Activated naive CD8-positive, alpha-beta T cell treated with anti-CD3 and anti-CD28 coated beads for 36 hours (primary cell): ENCODE data around the gene ADGRD2. TPM values are rescaled to one million over a fixed set of nuclear protein-coding genes. Genes with fewer than 3 reads are reported as not detected.
"Not testable (repeated sequence)": the region's sequence is repeated elsewhere in the genome, so short reads cannot be mapped to it uniquely, and the experiment has no call there.

Experiments
- DNase-seq: peaks from one replicate; pipeline ENCODE4 v3.0.0; 2021
- H3K27ac Mint-ChIP-seq: one replicate; pipeline ENCODE4 v1.8.0; 2022; ENCODE audit warnings: mild to moderate bottlenecking, moderate library complexity, mixed read lengths
- H3K27me3 Mint-ChIP-seq: one replicate; pipeline ENCODE4 v1.8.0; 2022; ENCODE audit warnings: mild to moderate bottlenecking, mixed read lengths
- H3K36me3 Mint-ChIP-seq: one replicate; pipeline ENCODE4 v1.8.0; 2021; ENCODE audit warnings: mild to moderate bottlenecking, mixed read lengths
- H3K4me1 Mint-ChIP-seq: one replicate; pipeline ENCODE4 v1.8.0; 2021; ENCODE audit warnings: mixed read lengths
- H3K4me3 Mint-ChIP-seq: one replicate; pipeline ENCODE4 v1.8.0; 2022; ENCODE audit warnings: mild to moderate bottlenecking, moderate library complexity, mixed read lengths
- H3K9me3 Mint-ChIP-seq: one replicate; pipeline ENCODE4 v1.8.0; 2022; ENCODE audit warnings: mixed read lengths
- total RNA-seq, 2 experiments: library from RNA; stranded (reverse); gene quantifications; one replicate each; pipeline ENCODE4 v1.2.3, GENCODE V29; 2021

The ADGRD2 gene
- total RNA-seq, 2 experiments from 2014 or later: not detected

GRCh38 chr9:124423591-124423990, 26.7 kb upstream of the ADGRD2 start:
- Mint-ChIP-seq H3K36me3 (no peaks in the 10 kb centered on the region), H3K27me3 (no peaks in the 10 kb centered on the region), H3K9me3 (no peaks in the 10 kb centered on the region), H3K4me3 (no peak overlapping the region), H3K27ac (no peak overlapping the region), H3K4me1 (peaks cover 1% of the 10 kb centered on the region)
- DNase-seq: no peak

GRCh38 chr9:124425733-124426132, 24.5 kb upstream of the ADGRD2 start:
- not testable (repeated sequence) for H3K27ac Mint-ChIP-seq, DNase-seq, H3K4me1 Mint-ChIP-seq, H3K27me3 Mint-ChIP-seq, H3K36me3 Mint-ChIP-seq, H3K4me3 Mint-ChIP-seq, H3K9me3 Mint-ChIP-seq

GRCh38 chr9:124426361-124426760, 23.9 kb upstream of the ADGRD2 start:
- Mint-ChIP-seq H3K27ac (no peak overlapping the region), H3K9me3 (no peaks in the 10 kb centered on the region), H3K36me3 (no peaks in the 10 kb centered on the region), H3K4me1 (no peaks in the 10 kb centered on the region), H3K27me3 (no peaks in the 10 kb centered on the region), H3K4me3 (no peak overlapping the region)
- no peak for DNase-seq

GRCh38 chr9:124427281-124427680, 23.0 kb upstream of the ADGRD2 start:
- Mint-ChIP-seq H3K4me1 (no peaks in the 10 kb centered on the region), H3K27ac (no peak overlapping the region), H3K4me3 (no peak overlapping the region), H3K27me3 (no peaks in the 10 kb centered on the region), H3K36me3 (no peaks in the 10 kb centered on the region), H3K9me3 (no peaks in the 10 kb centered on the region)
- no peak for DNase-seq

GRCh38 chr9:124428751-124429529, 21.3 kb upstream of the ADGRD2 start:
- H3K27me3 Mint-ChIP-seq: no peaks in the 10 kb centered on the region
- no peak for DNase-seq
- H3K9me3 Mint-ChIP-seq: no peaks in the 10 kb centered on the region
- H3K4me1 Mint-ChIP-seq: no peaks in the 10 kb centered on the region
- no peak overlapping the region for H3K4me3 Mint-ChIP-seq
- no peak overlapping the region for H3K27ac Mint-ChIP-seq
- H3K36me3 Mint-ChIP-seq: no peaks in the 10 kb centered on the region

GRCh38 chr9:124429530-124429867, 20.8 kb upstream of the ADGRD2 start:
- no peaks in the 10 kb centered on the region for H3K9me3 Mint-ChIP-seq
- no peaks in the 10 kb centered on the region for H3K36me3 Mint-ChIP-seq
- DNase-seq: no peak
- no peak overlapping the region for H3K4me3 Mint-ChIP-seq
- H3K4me1 Mint-ChIP-seq: no peaks in the 10 kb centered on the region
- H3K27ac Mint-ChIP-seq: no peak overlapping the region
- peaks cover 3% of the 10 kb centered on the region for H3K27me3 Mint-ChIP-seq

- Mint-ChIP-seq H3K36me3 (no peaks in the 10 kb centered on the region), H3K27ac (no peak overlapping the region), H3K27me3 (peaks cover 15% of the 10 kb centered on the region), H3K4me3 (no peak overlapping the region), H3K4me1 (no peaks in the 10 kb centered on the region), H3K9me3 (no peaks in the 10 kb centered on the region)
- DNase-seq: no peak
These were observed 13.9 kb upstream of the ADGRD2 start for GRCh38 chr9:124436320-124436719.

- H3K4me1 Mint-ChIP-seq: no peaks in the 10 kb centered on the region
- H3K36me3 Mint-ChIP-seq: no peaks in the 10 kb centered on the region
- no peak overlapping the region for H3K27ac Mint-ChIP-seq
- DNase-seq: no peak
- H3K27me3 Mint-ChIP-seq: peaks cover 22% of the 10 kb centered on the region
- no peak overlapping the region for H3K4me3 Mint-ChIP-seq
- H3K9me3 Mint-ChIP-seq: no peaks in the 10 kb centered on the region
These were observed 13.2 kb upstream of the ADGRD2 start for GRCh38 chr9:124437086-124437485.

- Mint-ChIP-seq H3K9me3 (no peaks in the 10 kb centered on the region), H3K4me1 (no peaks in the 10 kb centered on the region), H3K36me3 (no peaks in the 10 kb centered on the region), H3K27ac (no peak overlapping the region), H3K4me3 (no peak overlapping the region), H3K27me3 (peaks cover 31% of the 10 kb centered on the region)
- DNase-seq: no peak
These were observed 12.2 kb upstream of the ADGRD2 start for GRCh38 chr9:124438091-124438490.

GRCh38 chr9:124439086-124439485, 11.2 kb upstream of the ADGRD2 start:
- Mint-ChIP-seq H3K4me1 (no peaks in the 10 kb centered on the region), H3K27ac (no peak overlapping the region), H3K4me3 (no peak overlapping the region), H3K9me3 (peaks cover 2% of the 10 kb centered on the region), H3K27me3 (peaks cover 31% of the 10 kb centered on the region), H3K36me3 (no peaks in the 10 kb centered on the region)
- no peak for DNase-seq

GRCh38 chr9:124439686-124440243, 10.5 kb upstream of the ADGRD2 start:
- Mint-ChIP-seq H3K27ac (no peak overlapping the region), H3K27me3 (peaks cover 27% of the 10 kb centered on the region), H3K9me3 (peaks cover 2% of the 10 kb centered on the region), H3K4me1 (no peaks in the 10 kb centered on the region), H3K4me3 (no peak overlapping the region), H3K36me3 (no peaks in the 10 kb centered on the region)
- no peak for DNase-seq

- peaks cover 2% of the 10 kb centered on the region for H3K9me3 Mint-ChIP-seq
- no peaks in the 10 kb centered on the region for H3K4me1 Mint-ChIP-seq
- H3K27me3 Mint-ChIP-seq: peaks cover 31% of the 10 kb centered on the region
- H3K4me3 Mint-ChIP-seq: no peak overlapping the region
- H3K36me3 Mint-ChIP-seq: no peaks in the 10 kb centered on the region
- H3K27ac Mint-ChIP-seq: no peak overlapping the region
- no peak for DNase-seq
These were observed 9.5 kb upstream of the ADGRD2 start for GRCh38 chr9:124440786-124441185.

GRCh38 chr9:124441291-124441690, 9.0 kb upstream of the ADGRD2 start:
- Mint-ChIP-seq H3K27me3 (peaks cover 33% of the 10 kb centered on the region), H3K9me3 (peaks cover 2% of the 10 kb centered on the region), H3K4me3 (no peak overlapping the region), H3K27ac (no peak overlapping the region), H3K4me1 (no peaks in the 10 kb centered on the region), H3K36me3 (no peaks in the 10 kb centered on the region)
- no peak for DNase-seq

- DNase-seq: no peak
- Mint-ChIP-seq H3K27ac (no peak overlapping the region), H3K4me3 (no peak overlapping the region), H3K36me3 (no peaks in the 10 kb centered on the region), H3K4me1 (no peaks in the 10 kb centered on the region), H3K9me3 (peaks cover 2% of the 10 kb centered on the region), H3K27me3 (peaks cover 36% of the 10 kb centered on the region)
These were observed 7.9 kb upstream of the ADGRD2 start for GRCh38 chr9:124442379-124442778.

GRCh38 chr9:124442826-124443225, 7.4 kb upstream of the ADGRD2 start:
- peaks cover 36% of the 10 kb centered on the region for H3K27me3 Mint-ChIP-seq
- no peak for DNase-seq
- H3K4me3 Mint-ChIP-seq: no peak overlapping the region
- peaks cover 2% of the 10 kb centered on the region for H3K9me3 Mint-ChIP-seq
- H3K4me1 Mint-ChIP-seq: no peaks in the 10 kb centered on the region
- no peaks in the 10 kb centered on the region for H3K36me3 Mint-ChIP-seq
- H3K27ac Mint-ChIP-seq: no peak overlapping the region

GRCh38 chr9:124443625-124444024, 6.6 kb upstream of the ADGRD2 start:
- no peak for DNase-seq
- H3K4me1 Mint-ChIP-seq: no peaks in the 10 kb centered on the region

More at GRCh38 chr9:124443625-124444024, 6.6 kb upstream of the ADGRD2 start:
- H3K9me3 Mint-ChIP-seq: peaks cover 2% of the 10 kb centered on the region
- no peaks in the 10 kb centered on the region for H3K36me3 Mint-ChIP-seq
- H3K4me3 Mint-ChIP-seq: no peak overlapping the region
- H3K27me3 Mint-ChIP-seq: peaks cover 38% of the 10 kb centered on the region
- H3K27ac Mint-ChIP-seq: no peak overlapping the region
